Heart right ventricle (tissue), 16 donors: ENCODE results near the gene CARMIL1. TPM values are rescaled to one million over a fixed set of nuclear protein-coding genes. Genes with fewer than 3 reads are reported as not detected.

Experiments used
- ATAC-seq, 8 donors: fragments of 200-7000 bp; cut with Tn5 transposase; one replicate each; pipeline ENCODE4 v1.9.1; 2020; ENCODE audit warnings: mild to moderate bottlenecking in 8 of 8, moderate library complexity in 8 of 8, moderate number of reproducible peaks in 1 of 8
- DNase-seq, 2 donors: peaks; one replicate each; pipeline ENCODE4 v3.0.0-alpha.2; 2020
- H3K27ac ChIP-seq, 10 donors: fragments of 200-600 bp; sonication (generic) in 2 of 10; one replicate each; pipeline versions ENCODE4 v1.5.0 to v1.8.0; 2020 to 2022; ENCODE audit warnings: mild to moderate bottlenecking in 3 of 10
- H3K27me3 ChIP-seq, 7 donors: fragments of 200-600 bp; one replicate each; pipeline ENCODE4 v1.8.0; 2021 to 2022; ENCODE audit warnings: mild to moderate bottlenecking in 2 of 7
- H3K36me3 ChIP-seq, 9 donors: fragments of 200-600 bp; sonication (generic) in 1 of 9; one replicate each; pipeline versions ENCODE4 v1.5.0 to v1.8.0; 2020 to 2022; ENCODE audit warnings: mild to moderate bottlenecking in 2 of 9
- H3K4me1 ChIP-seq, 9 donors: fragments of 200-600 bp; sonication (generic) in 1 of 9; one replicate each; pipeline versions ENCODE4 v1.5.0 to v1.8.0; 2020 to 2022; ENCODE audit warnings: mild to moderate bottlenecking in 4 of 9
- H3K4me3 ChIP-seq, 10 donors: fragments of 200-600 bp; sonication (generic) in 2 of 10; one replicate each; pipeline versions ENCODE4 v1.5.0 to v1.8.0; 2020 to 2022; ENCODE audit warnings: mild to moderate bottlenecking in 7 of 10, moderate library complexity in 2 of 10
- H3K9me3 ChIP-seq, 11 donors: fragments of 200-600 bp in 10 of 11; sonication (generic) in 2 of 11; one replicate each; pipeline versions ENCODE4 v1.5.0 to v1.8.0; 2013 to 2022; ENCODE audit warnings: mild to moderate bottlenecking in 2 of 11, control low read depth in 1 of 11, moderate library complexity in 1 of 11
- CTCF ChIP-seq, 9 donors: fragments of 200-600 bp; sonication (generic) in 2 of 9; IDR thresholded peaks; one replicate each; pipeline versions ENCODE4 v1.5.0 to v1.8.0; 2021 to 2022; ENCODE audit warnings: antibody characterized with exemption in 9 of 9, mild to moderate bottlenecking in 5 of 9, moderate library complexity in 1 of 9
- WGBS, 2 donors: extraction: QIAGEN DNeasy Blood & Tissue Kit; methylation state at CpG; one replicate each; pipeline ENCODE4 v1.1.7; 2013; ENCODE audit warnings: inconsistent platforms in 1 of 2; 5-methylcytosine and 5-hydroxymethylcytosine counted together
- intact Hi-C, 10 donors: fragments of 100-400 bp; cut with DNase I; formaldehyde crosslinking; loops; one replicate each; pipeline versions ENCODE4 v1.11.1 to v1.14.2; 2022
- polyA plus RNA-seq, 2 donors: library from polyadenylated mRNA; stranded (reverse); fragments of 200-250 nt; gene quantifications; one replicate each; pipeline ENCODE4 v1.2.3, GENCODE V29; 2013
- total RNA-seq, 10 donors: library from RNA; stranded (reverse); fragmentation: NEBNext Ultra II Directional in 3 of 10; extraction: Animal tissue kit (Norgen Biotek cat#: 25700) in 3 of 10; gene quantifications; one replicate each; pipeline versions ENCODE4 v1.2.1 to v1.2.4, GENCODE V29; 2021 to 2023
- donor health status: Arrhythmogenic right ventricular cardiomyopathy.
- donor health status: ischemic (EF 13 %, LVEDD 7.1; RV severe dilation, severe dysfunction).
- donor health status: healthy with polysubstance abuse.
- donor health status: DM: no; HTN: yes; CAD: no.
- donor health status: DM: no; HTN: no; CAD: no.
- donor health status: ischemic (EF 25% LVEDD 6.9; RV normal size, moderate dysfunction).
- donor health status: ischemic (EF 25% LVEDD 5.7; RV mildly dilated, moderate dysfunction).
- donor health status: healthy.
- donor health status: DM: yes; HTN: yes; CAD: no.
- donor health status: Ischemic cardiomyopathy.
- donor health status: ischemic (EF 35%, LVEDD 5.7; RV mildly dilated, moderate dysfunction).
- donor health status: nonischemic (EF 11% LVEDD 7.7; RV severe dilation, severe dysfunction).
- donor health status: DM: yes; HTN: yes; CAD: no.
- donor health status: PGD.
- donor health status: ischemic (EF 29% LVEDD 5.4; RV normal size, mild dysfunction).
- donor health status: nonischemic (EF 23%, LVEDD 6.1; RV moderate dilation, normal function).

The CARMIL1 gene
- total and polyA plus RNA-seq, 12 donors, result 1.2 to 10.3 (median 4.1) TPM

- no peak for TF ChIP-seq CTCF (IDR thresholded peaks at IDR 0.05)
These were observed 281.7 kb downstream of the CARMIL1 start for GRCh38 chr6:25560865-25561264.

DNA sequence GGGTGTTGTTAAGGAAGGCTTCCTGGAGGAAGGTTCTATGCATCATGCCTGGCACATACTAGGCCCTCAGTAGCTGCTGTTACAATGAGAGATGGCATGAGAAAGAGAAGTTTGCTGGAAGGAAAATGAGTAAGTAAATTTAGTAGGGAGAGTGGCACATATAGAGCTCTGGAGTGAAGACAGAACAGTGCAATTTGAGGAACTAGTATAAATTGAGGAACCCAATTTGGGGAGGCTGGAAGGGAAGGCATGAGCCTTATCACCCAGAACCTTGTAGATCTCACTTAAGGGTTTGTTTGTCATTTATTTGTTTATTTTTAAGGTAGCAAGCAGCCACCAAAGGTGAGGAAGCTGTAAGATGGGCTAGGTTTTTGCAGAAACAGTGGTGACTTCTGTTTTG, 285.8 kb downstream of the CARMIL1 start:
- Histone ChIP-seq H3K4me1 (no peaks in the 10 kb centered on the region), H3K36me3 (no peaks in the 10 kb centered on the region), H3K4me3 (no peak overlapping the region), H3K27me3 (no peaks in the 10 kb centered on the region), H3K27ac (no peak overlapping the region), H3K9me3 (no peaks in the 10 kb centered on the region)
- ATAC-seq (no peak), DNase-seq (no peak)
- intact Hi-C loops, result no loop called here
- no peak for TF ChIP-seq CTCF (IDR thresholded peaks at IDR 0.05)

More at GRCh38 chr6:25560865-25561264, 281.7 kb downstream of the CARMIL1 start:
- WGBS, 2 donors, result 61 to 75% methylated on average over 2 of the region's 2 CpGs
- no peaks in the 10 kb centered on the region for H3K9me3 ChIP-seq
- intact Hi-C loops, result no loop called here
- ATAC-seq (no peak), DNase-seq (no peak)
- H3K36me3 ChIP-seq, result no peaks in the 10 kb centered on the region
- peaks cover 0 to 4% (median 0%) of the 10 kb centered on the region in 9 donors for H3K4me1 ChIP-seq
- no peak overlapping the region for H3K4me3 ChIP-seq
- H3K27me3 ChIP-seq, result no peaks in the 10 kb centered on the region
- H3K27ac ChIP-seq, result no peak overlapping the region

DNA sequence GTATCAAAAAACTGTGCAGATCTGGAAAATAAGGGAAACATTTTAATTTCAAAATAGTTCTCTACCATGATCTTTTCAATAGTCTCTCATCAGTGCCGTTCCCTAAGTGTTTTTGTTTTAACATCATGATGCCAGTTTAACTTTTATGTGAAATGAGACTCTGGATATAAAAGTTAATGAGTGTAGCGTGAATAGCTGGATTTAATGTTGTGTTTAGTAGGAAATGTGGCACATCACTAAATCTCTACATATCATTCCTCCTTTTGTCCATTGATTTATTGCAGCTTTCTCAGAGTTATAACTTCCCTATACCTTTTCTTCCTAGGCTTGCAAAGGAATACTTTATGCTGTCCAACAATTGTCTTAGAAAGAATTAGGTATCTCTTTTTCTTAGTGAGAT, 291.4 kb downstream of the CARMIL1 start:
- Histone ChIP-seq H3K9me3 (no peaks in the 10 kb centered on the region), H3K4me3 (no peak overlapping the region), H3K27ac (no peak overlapping the region), H3K36me3 (no peaks in the 10 kb centered on the region), H3K4me1 (no peaks in the 10 kb centered on the region), H3K27me3 (no peaks in the 10 kb centered on the region)
- intact Hi-C loops, result no loop called here
- no peak for TF ChIP-seq CTCF (IDR thresholded peaks at IDR 0.05)
- DNase-seq (no peak), ATAC-seq (no peak)
- 78 to 86% methylated on average over 2 of the region's 2 CpGs for WGBS, 2 donors

- ATAC-seq, result peak in 1 of 8 donors; percentile 13
- 76 to 83% methylated on average over 2 of the region's 2 CpGs for WGBS, 2 donors
- DNase-seq, result no peak
- TF ChIP-seq CTCF (IDR thresholded peaks at IDR 0.05), result no peak
- Histone ChIP-seq H3K36me3 (peaks cover 0 to 8% (median 0%) of the 10 kb centered on the region in 9 donors), H3K27ac (no peak overlapping the region), H3K4me1 (no peaks in the 10 kb centered on the region), H3K27me3 (no peaks in the 10 kb centered on the region), H3K9me3 (no peaks in the 10 kb centered on the region), H3K4me3 (no peak overlapping the region)
- intact Hi-C loops, result no loop called here
These were observed 297.7 kb downstream of the CARMIL1 start for GRCh38 chr6:25576919-25577318.

- H3K36me3 ChIP-seq, result peaks cover 0 to 8% (median 0%) of the 10 kb centered on the region in 9 donors
- no peaks in the 10 kb centered on the region for H3K9me3 ChIP-seq
- no peaks in the 10 kb centered on the region for H3K4me1 ChIP-seq
- TF ChIP-seq CTCF (IDR thresholded peaks at IDR 0.05), result no peak
- intact Hi-C loops, result no loop called here
- H3K27ac ChIP-seq, result no peak overlapping the region
- H3K27me3 ChIP-seq, result no peaks in the 10 kb centered on the region
- DNase-seq (no peak), ATAC-seq (no peak)
- H3K4me3 ChIP-seq, result no peak overlapping the region
These were observed 299.4 kb downstream of the CARMIL1 start for GRCh38 chr6:25578538-25578937.
